Activated naive CD8-positive, alpha-beta T cell treated with anti-CD3 and anti-CD28 coated beads, Interleukin-2, amount 10 ng/mL, durations not matched to agents 7 days and 5 days (primary cell): ENCODE data around the gene GNA12. TPM values are rescaled to one million over a fixed set of nuclear protein-coding genes. Genes with fewer than 3 reads are reported as not detected.
A peak's percentile ranks its signal among the peaks of the same experiment; 100 is the strongest.

Experiments used
- ATAC-seq: fragments of 150-1000 bp; cut with Tn5 transposase; one replicate; pipeline ENCODE4 v1.10.0; 2021; ENCODE audit warnings: low read depth, moderate library complexity
- POLR2A ChIA-PET: fragments of 350-600 bp; sonication (Branson Sonifier 250); formaldehyde crosslinking; loops from one replicate; lab custom pipeline; 2021; ENCODE audit warnings: antibody characterized with exemption; lab: Charles Lee
- DNase-seq: peaks from one replicate; pipeline ENCODE4 v3.0.0; 2021
- H3K27ac Mint-ChIP-seq: one replicate; pipeline ENCODE4 v1.8.0; 2022; ENCODE audit warnings: mild to moderate bottlenecking, mixed read lengths
- H3K27me3 Mint-ChIP-seq: one replicate; pipeline ENCODE4 v1.8.0; 2022; ENCODE audit warnings: mild to moderate bottlenecking, moderate library complexity, mixed read lengths
- H3K36me3 Mint-ChIP-seq: one replicate; pipeline ENCODE4 v1.8.0; 2021; ENCODE audit warnings: mild to moderate bottlenecking, mixed read lengths
- H3K4me1 Mint-ChIP-seq: one replicate; pipeline ENCODE4 v1.8.0; 2021; ENCODE audit warnings: mixed read lengths
- H3K4me3 Mint-ChIP-seq: one replicate; pipeline ENCODE4 v1.8.0; 2022; ENCODE audit warnings: mild to moderate bottlenecking, moderate library complexity, mixed read lengths
- H3K9me3 Mint-ChIP-seq: one replicate; pipeline ENCODE4 v1.8.0; 2021; ENCODE audit warnings: mixed read lengths
- total RNA-seq, 2 experiments: library from RNA; stranded (reverse); gene quantifications; one replicate each; pipeline ENCODE4 v1.2.3, GENCODE V29; 2021

GNA12 gene
- total RNA-seq, 2 experiments from 2014 or later: 14.5 to 17.4 TPM

DNA sequence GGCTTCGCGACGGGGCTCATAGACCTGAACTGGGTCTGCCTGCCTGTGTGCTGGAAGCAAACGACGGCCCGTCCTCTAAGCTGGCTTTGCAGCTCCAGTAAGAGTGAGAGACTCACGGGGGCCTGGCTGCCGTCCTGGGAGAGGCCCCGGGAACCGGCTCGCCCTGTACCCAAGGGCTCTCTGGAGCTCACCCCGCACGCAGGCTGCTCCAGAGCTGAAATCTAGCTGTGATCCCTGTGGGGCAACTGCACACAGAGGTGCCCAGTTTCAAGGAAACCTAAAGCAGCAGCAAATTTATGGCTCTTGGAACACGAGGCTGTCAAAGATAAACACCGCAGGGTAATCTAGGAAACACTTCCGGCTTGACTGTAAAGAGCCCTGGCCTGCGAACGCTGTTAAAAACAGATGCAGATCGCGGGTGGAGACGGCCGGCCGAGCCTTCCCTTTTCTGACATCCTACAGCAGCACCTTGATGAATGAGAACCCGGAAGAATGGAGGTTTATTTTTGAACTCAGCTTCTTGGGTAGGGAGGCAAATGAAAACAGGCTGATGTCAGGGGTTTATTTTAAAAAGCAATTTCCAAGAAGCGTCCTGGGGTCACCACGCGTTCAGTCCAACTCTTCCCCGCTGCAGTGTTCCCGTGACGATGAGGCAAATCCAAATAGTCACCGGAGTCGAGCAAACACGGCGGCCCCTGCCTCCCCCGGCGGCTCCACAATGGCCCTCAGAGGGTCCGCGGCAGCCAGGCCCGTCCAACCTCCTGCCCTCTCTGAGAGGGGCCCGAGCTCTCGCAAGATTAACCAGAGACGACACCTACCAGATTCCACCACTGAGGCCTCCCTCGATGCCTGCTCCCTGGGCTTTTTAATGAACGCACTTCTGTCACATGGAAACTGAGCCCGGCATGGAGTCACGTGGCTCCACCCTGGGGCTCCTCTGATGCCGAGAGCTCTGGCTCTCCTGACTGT is 126.5 kb downstream of the GNA12 start:
- Mint-ChIP-seq H3K27ac (no peak overlapping the region), H3K27me3 (peaks cover 41% of the 10 kb centered on the region), H3K4me1 (peaks cover 44% of the 10 kb centered on the region), H3K9me3 (no peaks in the 10 kb centered on the region), H3K36me3 (peaks cover 1% of the 10 kb centered on the region), H3K4me3 (peak overlapping the region; percentile 58)
- POLR2A ChIA-PET: interaction anchor here (1.4 kb wide), 1 partner anchor 47 kb away, joined by 6 read pairs; no protein-coding TSS in a partner anchor
- no peak for DNase-seq
- peak; percentile 37 for ATAC-seq

- Mint-ChIP-seq H3K4me1 (peaks cover 44% of the 10 kb centered on the region), H3K4me3 (peak overlapping the region; percentile 40), H3K27ac (no peak overlapping the region), H3K27me3 (peaks cover 43% of the 10 kb centered on the region), H3K9me3 (no peaks in the 10 kb centered on the region), H3K36me3 (peaks cover 1% of the 10 kb centered on the region)
- DNase-seq: no peak
- no peak for ATAC-seq
- POLR2A ChIA-PET: no interaction called here
These were observed 127.2 kb downstream of the GNA12 start for GRCh38 chr7:2716906-2717292.

DNA sequence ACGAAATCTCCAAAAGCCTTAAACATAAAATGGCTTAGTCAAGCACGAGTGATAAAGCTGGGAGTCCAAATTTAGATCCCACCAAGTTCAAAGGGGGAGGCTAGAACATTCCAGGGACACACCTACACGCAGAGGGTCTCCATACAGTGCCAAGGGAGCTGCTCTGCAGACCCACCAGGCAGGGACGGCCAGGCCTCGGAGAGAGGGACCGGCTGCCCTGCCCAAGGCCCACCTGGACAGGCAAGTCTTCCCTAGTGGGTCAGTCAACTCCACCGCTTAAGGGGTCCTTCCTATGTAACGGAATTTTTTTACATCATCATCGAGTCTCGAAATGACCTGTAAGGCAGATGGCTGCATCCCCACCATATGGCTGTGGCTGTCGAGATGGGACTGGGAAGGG is 127.6 kb downstream of the GNA12 start:
- no peak for DNase-seq
- H3K27ac Mint-ChIP-seq: no peak overlapping the region
- peaks cover 44% of the 10 kb centered on the region for H3K27me3 Mint-ChIP-seq
- peaks cover 1% of the 10 kb centered on the region for H3K36me3 Mint-ChIP-seq
- peaks cover 44% of the 10 kb centered on the region for H3K4me1 Mint-ChIP-seq
- ATAC-seq: no peak
- POLR2A ChIA-PET: interaction anchor here (1.1 kb wide), 1 partner anchor 18 kb away, joined by 7 read pairs; no protein-coding TSS in a partner anchor
- H3K9me3 Mint-ChIP-seq: no peaks in the 10 kb centered on the region
- H3K4me3 Mint-ChIP-seq: peak overlapping the region; percentile 40

- H3K4me3 Mint-ChIP-seq: peak overlapping the region; percentile 51
- H3K27ac Mint-ChIP-seq: peak overlapping the region; percentile 49
- POLR2A ChIA-PET: interaction anchor here (1.1 kb wide), 1 partner anchor 17 kb away, joined by 7 read pairs; no protein-coding TSS in a partner anchor
- peaks cover 1% of the 10 kb centered on the region for H3K36me3 Mint-ChIP-seq
- peaks cover 48% of the 10 kb centered on the region for H3K27me3 Mint-ChIP-seq
- H3K4me1 Mint-ChIP-seq: peaks cover 48% of the 10 kb centered on the region
- no peak for DNase-seq
- no peaks in the 10 kb centered on the region for H3K9me3 Mint-ChIP-seq
- peak; percentile 38 for ATAC-seq
These were observed 128.5 kb downstream of the GNA12 start for GRCh38 chr7:2715341-2716231.

- Mint-ChIP-seq H3K36me3 (peaks cover 1% of the 10 kb centered on the region), H3K9me3 (no peaks in the 10 kb centered on the region), H3K4me1 (peaks cover 53% of the 10 kb centered on the region), H3K27ac (peak overlapping the region; percentile 47), H3K4me3 (peak overlapping the region; percentile 51), H3K27me3 (peaks cover 50% of the 10 kb centered on the region)
- POLR2A ChIA-PET: interaction anchor here (0.6 kb wide), 1 partner anchor 30 kb away, joined by 4 read pairs; no protein-coding TSS in a partner anchor
- DNase-seq (no peak), ATAC-seq (no peak)
These were observed 129.5 kb downstream of the GNA12 start for GRCh38 chr7:2714636-2715035.

GRCh38 chr7:2713978-2714377 is 130.1 kb downstream of the GNA12 start:
- Mint-ChIP-seq H3K36me3 (peaks cover 1% of the 10 kb centered on the region), H3K4me3 (no peak overlapping the region), H3K9me3 (no peaks in the 10 kb centered on the region), H3K27ac (no peak overlapping the region), H3K4me1 (peaks cover 51% of the 10 kb centered on the region), H3K27me3 (peaks cover 50% of the 10 kb centered on the region)
- POLR2A ChIA-PET: interaction anchor here (0.6 kb wide), 1 partner anchor 29 kb away, joined by 4 read pairs; no protein-coding TSS in a partner anchor
- DNase-seq: no peak
- no peak for ATAC-seq

GRCh38 chr7:2713370-2713769 is 130.7 kb downstream of the GNA12 start:
- POLR2A ChIA-PET: no interaction called here

GRCh38 chr7:2711895-2712675 is 132.0 kb downstream of the GNA12 start:
- DNase-seq (no peak), ATAC-seq (no peak)
- POLR2A ChIA-PET: interaction anchor here (0.7 to 5.8 kb wide), 3 partner anchors 9 to 67 kb away, joined by 4 to 45 read pairs (median 12); no protein-coding TSS in a partner anchor
- H3K9me3 Mint-ChIP-seq: no peaks in the 10 kb centered on the region
- H3K36me3 Mint-ChIP-seq: peaks cover 1% of the 10 kb centered on the region
- peaks cover 44% of the 10 kb centered on the region for H3K4me1 Mint-ChIP-seq
- H3K27me3 Mint-ChIP-seq: peaks cover 57% of the 10 kb centered on the region
- H3K27ac Mint-ChIP-seq: no peak overlapping the region
- no peak overlapping the region for H3K4me3 Mint-ChIP-seq

More at GRCh38 chr7:2713370-2713769, 130.7 kb downstream of the GNA12 start:
- Mint-ChIP-seq H3K9me3 (no peaks in the 10 kb centered on the region), H3K4me3 (no peak overlapping the region), H3K36me3 (peaks cover 1% of the 10 kb centered on the region), H3K27ac (no peak overlapping the region), H3K4me1 (peaks cover 46% of the 10 kb centered on the region), H3K27me3 (peaks cover 49% of the 10 kb centered on the region)
- ATAC-seq (no peak), DNase-seq (no peak)

DNA sequence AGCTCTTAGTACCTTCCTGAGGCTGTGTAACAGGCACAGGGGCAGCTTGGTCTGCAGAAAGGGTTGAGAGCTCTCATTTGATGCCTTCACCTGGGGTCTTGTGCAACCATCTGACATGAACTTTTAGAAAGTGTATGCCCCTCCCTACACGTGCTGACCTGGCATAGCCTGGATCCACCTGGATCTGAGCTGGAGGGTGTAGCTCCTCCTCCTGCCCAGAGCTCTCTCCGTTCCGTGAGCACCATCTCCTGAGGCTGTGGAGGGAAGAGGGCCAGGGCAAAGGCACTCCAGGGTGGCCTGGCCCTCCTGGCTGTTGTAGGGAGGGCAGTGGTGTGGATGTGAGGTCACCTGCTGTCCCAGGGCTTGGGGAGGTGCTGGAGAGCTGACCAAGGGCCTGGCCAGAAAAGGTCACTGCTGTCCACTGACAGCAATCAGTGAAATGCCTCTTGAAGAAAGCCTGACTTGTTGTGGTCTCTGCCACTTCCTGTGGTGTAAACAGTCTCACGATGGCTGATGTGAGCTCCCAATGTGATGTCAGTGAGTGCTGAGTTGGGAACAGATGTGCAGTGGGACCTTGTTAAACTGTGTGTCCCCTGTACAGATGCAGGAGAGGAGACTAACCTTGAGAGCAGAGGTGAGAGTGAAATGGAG is 133.1 kb downstream of the GNA12 start:
- Mint-ChIP-seq H3K9me3 (no peaks in the 10 kb centered on the region), H3K4me1 (peaks cover 39% of the 10 kb centered on the region), H3K4me3 (peak overlapping the region; percentile 62), H3K27ac (peak overlapping the region; percentile 73), H3K36me3 (peaks cover 1% of the 10 kb centered on the region), H3K27me3 (peaks cover 56% of the 10 kb centered on the region)
- POLR2A ChIA-PET: interaction anchor here (0.7 to 5.8 kb wide), 8 partner anchors 8 to 203 kb away, joined by 3 to 45 read pairs (median 4); no protein-coding TSS in a partner anchor
- ATAC-seq (peak; percentile 51), DNase-seq (peak; percentile 55)

DNA sequence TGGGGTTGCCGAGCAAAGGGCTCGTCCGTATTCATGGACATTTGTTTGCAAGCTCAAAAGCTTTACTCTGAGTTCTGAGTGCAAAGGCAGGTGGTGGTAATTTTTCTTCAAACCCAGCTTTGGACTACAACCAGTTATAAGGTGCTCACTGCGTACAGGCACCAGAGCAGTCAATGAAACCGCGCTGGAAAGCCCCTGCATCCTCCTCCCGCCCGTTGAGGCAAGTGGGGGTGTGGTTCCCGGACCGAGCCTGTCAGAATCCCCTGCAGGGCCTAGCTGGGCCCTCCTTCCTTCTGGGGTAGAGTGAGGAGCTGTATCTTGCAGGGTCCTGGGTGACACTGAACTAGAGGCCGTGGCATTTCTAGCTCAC is 133.8 kb downstream of the GNA12 start:
- peaks cover 1% of the 10 kb centered on the region for H3K36me3 Mint-ChIP-seq
- peaks cover 31% of the 10 kb centered on the region for H3K4me1 Mint-ChIP-seq
- POLR2A ChIA-PET: interaction anchor here (0.6 to 5.8 kb wide), 7 partner anchors 9 to 188 kb away, joined by 3 to 45 read pairs (median 5); partner anchors contain the start of gene TTYH3
- H3K4me3 Mint-ChIP-seq: peak overlapping the region; percentile 44
- peaks cover 61% of the 10 kb centered on the region for H3K27me3 Mint-ChIP-seq
- H3K27ac Mint-ChIP-seq: no peak overlapping the region
- no peak for DNase-seq
- ATAC-seq: no peak
- H3K9me3 Mint-ChIP-seq: no peaks in the 10 kb centered on the region

DNA sequence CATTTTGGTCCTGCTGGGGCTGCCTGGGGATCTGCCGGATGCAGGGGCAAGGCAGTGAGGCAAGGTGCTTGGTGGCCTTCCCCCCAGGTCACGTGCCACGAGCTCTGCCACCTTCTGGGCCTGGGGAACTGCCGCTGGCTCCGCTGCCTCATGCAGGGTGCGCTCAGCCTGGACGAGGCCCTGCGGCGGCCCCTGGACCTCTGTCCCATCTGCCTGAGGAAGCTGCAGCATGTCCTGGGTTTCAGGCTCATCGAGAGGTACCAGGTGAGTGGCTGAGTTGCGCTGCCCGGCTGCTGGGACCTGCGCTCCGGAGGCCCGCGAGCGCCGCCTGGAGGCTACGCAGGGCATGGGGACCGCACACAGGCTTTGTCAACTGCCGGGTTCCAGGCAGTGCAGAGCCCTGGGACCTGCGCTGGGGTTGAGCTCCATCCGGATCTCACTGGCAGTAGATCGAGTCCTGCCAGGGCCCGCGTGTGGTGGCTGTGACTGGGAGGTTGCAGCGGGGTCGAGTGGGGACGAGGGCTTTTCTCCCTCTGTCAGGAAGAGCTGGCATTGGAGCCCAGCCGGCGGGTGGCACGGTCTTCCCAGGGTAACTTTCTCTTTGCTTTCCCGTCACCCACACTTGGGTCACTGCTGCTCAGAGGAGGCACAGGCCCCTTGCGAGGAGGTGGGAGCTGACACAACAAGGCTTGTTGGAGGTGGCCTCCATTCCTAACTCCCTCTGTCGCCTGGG is 134.4 kb downstream of the GNA12 start:
- H3K36me3 Mint-ChIP-seq: peaks cover 1% of the 10 kb centered on the region
- no peaks in the 10 kb centered on the region for H3K9me3 Mint-ChIP-seq
- peaks cover 26% of the 10 kb centered on the region for H3K4me1 Mint-ChIP-seq
- peak; percentile 91 for ATAC-seq
- peak overlapping the region; percentile 44 for H3K4me3 Mint-ChIP-seq
- DNase-seq: peak; percentile 89
- H3K27me3 Mint-ChIP-seq: peaks cover 62% of the 10 kb centered on the region
- H3K27ac Mint-ChIP-seq: no peak overlapping the region
- POLR2A ChIA-PET: interaction anchor here (0.6 to 5.8 kb wide), 6 partner anchors 9 to 78 kb away, joined by 3 to 45 read pairs (median 6); partner anchors contain the start of gene TTYH3
